NCI-H82 treated with DMSO at 0.1 percent for 48 hours (cell line): ENCODE data around the gene DSCAML1.

ENCODE experiments used
- DNase-seq: peaks from one replicate; lab custom pipeline; 2025; ENCODE audit not compliant: unreplicated experiment; lab: John Stamatoyannopoulos, UW

Gene DSCAML1

GRCh38 chr11:117796872-117797529 is at the start of gene DSCAML1:
DSCAML1 (minus strand) TSS chr11:117797216; CDS start chr11:117797079, 137 bp downstream.
- no peak for DNase-seq

- DNase-seq, result peak; percentile 1
These were observed 46.9 kb upstream of the DSCAML1 start for GRCh38 chr11:117843666-117844484.

GRCh38 chr11:117842131-117842941 is 45.3 kb upstream of the DSCAML1 start:
- no peak for DNase-seq

- no peak for DNase-seq
These were observed 44.6 kb upstream of the DSCAML1 start for GRCh38 chr11:117841551-117842031.

- no peak for DNase-seq
These were observed 44.0 kb upstream of the DSCAML1 start for GRCh38 chr11:117840881-117841550.

- DNase-seq, result no peak
These were observed 43.2 kb upstream of the DSCAML1 start for GRCh38 chr11:117839936-117840813.

GRCh38 chr11:117839380-117839881 is 42.4 kb upstream of the DSCAML1 start:
- no peak for DNase-seq

GRCh38 chr11:117838901-117839300 is 41.9 kb upstream of the DSCAML1 start:
- no peak for DNase-seq

- no peak for DNase-seq
These were observed 40.8 kb upstream of the DSCAML1 start for GRCh38 chr11:117837791-117838190.

GRCh38 chr11:117837070-117837776 is 40.2 kb upstream of the DSCAML1 start:
- no peak for DNase-seq

GRCh38 chr11:117836077-117836960 is 39.3 kb upstream of the DSCAML1 start:
- DNase-seq, result no peak

GRCh38 chr11:117835576-117835975 is 38.6 kb upstream of the DSCAML1 start:
- no peak for DNase-seq

- DNase-seq, result no peak
These were observed 37.9 kb upstream of the DSCAML1 start for GRCh38 chr11:117834838-117835443.

GRCh38 chr11:117834068-117834810 is 37.2 kb upstream of the DSCAML1 start:
- DNase-seq, result no peak

GRCh38 chr11:117833401-117833891 is 36.4 kb upstream of the DSCAML1 start:
- no peak for DNase-seq

- DNase-seq, result no peak
These were observed 35.5 kb upstream of the DSCAML1 start for GRCh38 chr11:117832511-117832910.
